Measurements from ENCODE around the gene SENP8.

The SENP8 gene

GRCh38 chr15:72176159-72176558 is 58.0 kb downstream of the SENP8 start:
- FAIRE-seq: no peak

GRCh38 chr15:72176743-72177142 is 58.5 kb downstream of the SENP8 start:
- no peak for FAIRE-seq

- FAIRE-seq: no peak
Measured at GRCh38 chr15:72178976-72179585, 60.9 kb downstream of the SENP8 start.

GRCh38 chr15:72179950-72180581 is 61.9 kb downstream of the SENP8 start:
- no peak for FAIRE-seq

- no peak for FAIRE-seq
Measured at GRCh38 chr15:72180761-72181324, 62.6 kb downstream of the SENP8 start.

GRCh38 chr15:72182244-72182643 is 64.0 kb downstream of the SENP8 start:
- FAIRE-seq: no peak

- FAIRE-seq: no peak
Measured at GRCh38 chr15:72182673-72183072, 64.5 kb downstream of the SENP8 start.

GRCh38 chr15:72183781-72184164 is 65.6 kb downstream of the SENP8 start:
- FAIRE-seq: no peak

GRCh38 chr15:72184165-72184811 is 66.1 kb downstream of the SENP8 start:
- FAIRE-seq: no peak

- FAIRE-seq: no peak
Measured at GRCh38 chr15:72189250-72189902, 71.2 kb downstream of the SENP8 start.

GRCh38 chr15:72192416-72192815 is 74.2 kb downstream of the SENP8 start:
- no peak for FAIRE-seq
